ENCODE results near the gene DCTN4.

DCTN4 gene

GRCh38 chr5:150740992-150741391 lies 17.8 kb downstream of the DCTN4 start:
- no peak for TF ChIP-seq CTCF (IDR thresholded peaks at IDR 0.05; ENCODE audit: control insufficient read depth, insufficient read depth, low read depth, low read length, missing control alignments)
- no peak for DNase-seq (ENCODE audit: low read depth)
- no peak overlapping the region for H3K4me3 ChIP-seq (ENCODE audit: control insufficient read depth, low read depth, low read length)

GRCh38 chr5:150738862-150739261 lies 20.0 kb downstream of the DCTN4 start:
- no peak for DNase-seq (ENCODE audit: low read depth)
- TF ChIP-seq CTCF (IDR thresholded peaks at IDR 0.05; ENCODE audit: control insufficient read depth, insufficient read depth, low read depth, low read length, missing control alignments), result no peak
- no peak overlapping the region for H3K4me3 ChIP-seq (ENCODE audit: control insufficient read depth, low read depth, low read length)

- no peak for DNase-seq (ENCODE audit: low read depth)
- H3K4me3 ChIP-seq (ENCODE audit: control insufficient read depth, low read depth, low read length), result no peak overlapping the region
- no peak for TF ChIP-seq CTCF (IDR thresholded peaks at IDR 0.05; ENCODE audit: control insufficient read depth, insufficient read depth, low read depth, low read length, missing control alignments)
Measured at GRCh38 chr5:150734579-150735384, 24.0 kb downstream of the DCTN4 start.

GRCh38 chr5:150731669-150732242 lies 27.1 kb downstream of the DCTN4 start:
- no peak for TF ChIP-seq CTCF (IDR thresholded peaks at IDR 0.05; ENCODE audit: control insufficient read depth, insufficient read depth, low read depth, low read length, missing control alignments)
- no peak overlapping the region for H3K4me3 ChIP-seq (ENCODE audit: control insufficient read depth, low read depth, low read length)
- no peak for DNase-seq (ENCODE audit: low read depth)

- no peak for TF ChIP-seq CTCF (IDR thresholded peaks at IDR 0.05; ENCODE audit: control insufficient read depth, insufficient read depth, low read depth, low read length, missing control alignments)
- no peak overlapping the region for H3K4me3 ChIP-seq (ENCODE audit: control insufficient read depth, low read depth, low read length)
- DNase-seq (ENCODE audit: low read depth), result no peak
Measured at GRCh38 chr5:150729859-150730258, 29.0 kb downstream of the DCTN4 start.

- TF ChIP-seq CTCF (IDR thresholded peaks at IDR 0.05; ENCODE audit: control insufficient read depth, insufficient read depth, low read depth, low read length, missing control alignments), result no peak
- H3K4me3 ChIP-seq (ENCODE audit: control insufficient read depth, low read depth, low read length), result no peak overlapping the region
- no peak for DNase-seq (ENCODE audit: low read depth)
Measured at GRCh38 chr5:150723845-150724244, 35.0 kb downstream of the DCTN4 start.
